ENCODE results near the gene ANKRD44.
A peak's percentile ranks its signal among the peaks of the same experiment; 100 is the strongest.

Gene ANKRD44

GRCh38 chr2:197310987-197311420, 424 bp upstream of the ANKRD44 start:
- Histone ChIP-seq H3K9ac (ENCODE audit: low read length) (peak overlapping the region; percentile 77), H3K9me3 (ENCODE audit: control insufficient read depth, low read length) (no peaks in the 10 kb centered on the region), H3K27me3 (ENCODE audit: control insufficient read depth in 1 of 2, insufficient read depth in 1 of 2, low read length in 2 of 2) (peaks cover 0 to 5% of the 10 kb centered on the region in 2 experiments), H3K79me1 (replicated peaks; ENCODE audit: low read length, poor library complexity, severe bottlenecking) (peaks cover 5% of the 10 kb centered on the region), H2AK5ac (ENCODE audit: low read length, severe bottlenecking) (no peak overlapping the region), H2BK15ac (ENCODE audit: low read depth, poor library complexity, severe bottlenecking) (peak overlapping the region; percentile 91), H3K4me1 (ENCODE audit: control insufficient read depth, insufficient read depth, low read depth, low read length) (peaks cover 11% of the 10 kb centered on the region), H2BK120ac (ENCODE audit: low read depth, low read length) (no peak overlapping the region), H4K8ac (ENCODE audit: low read length) (peak overlapping the region; percentile 67), H3K4me2 (ENCODE audit: low read length, poor library complexity, severe bottlenecking) (peak overlapping the region; percentile 84), H3K18ac (ENCODE audit: low read depth in 1 of 2, low read length in 2 of 2) (peak overlapping the region; percentile 28 to 37), H4K91ac (ENCODE audit: low read length) (peak overlapping the region; percentile 21), H2AFZ (ENCODE audit: low read depth, low read length) (peak overlapping the region; percentile 93), H3K23ac (ENCODE audit: low read length in 2 of 2) (no peak overlapping the region), H3K14ac (ENCODE audit: low read length in 2 of 2) (peak overlapping the region in 1 of 2 experiments; percentile 83), H3K27ac (ENCODE audit: low read length, poor library complexity, severe bottlenecking) (no peak overlapping the region), H2BK12ac (ENCODE audit: low read length in 2 of 2) (no peak overlapping the region), H2BK5ac (ENCODE audit: low read depth, low read length, poor library complexity, severe bottlenecking) (no peak overlapping the region), H3K36me3 (ENCODE audit: control insufficient read depth in 1 of 2, insufficient read depth in 2 of 2, low read depth in 1 of 2, low read length in 2 of 2) (no peaks in the 10 kb centered on the region), H3K4ac (ENCODE audit: low read depth in 1 of 2, low read length in 2 of 2) (no peak overlapping the region), H3K4me3 (ENCODE audit: insufficient read depth in 1 of 2, low read depth in 1 of 2, low read length in 2 of 2) (peak overlapping the region; percentile 77 to 92)
- WGBS = 5% methylated on average over 18 of the region's 22 CpGs
- DNase-seq = peak; percentile 14

- Histone ChIP-seq H2BK15ac (ENCODE audit: low read depth, poor library complexity, severe bottlenecking) (no peak overlapping the region), H3K9ac (ENCODE audit: low read length) (peak overlapping the region; percentile 84), H2BK12ac (ENCODE audit: low read length in 2 of 2) (no peak overlapping the region), H2BK5ac (ENCODE audit: low read depth, low read length, poor library complexity, severe bottlenecking) (no peak overlapping the region), H3K4ac (ENCODE audit: low read depth in 1 of 2, low read length in 2 of 2) (peak overlapping the region in 1 of 2 experiments; percentile 34), H3K18ac (ENCODE audit: low read depth in 1 of 2, low read length in 2 of 2) (peak overlapping the region; percentile 0 to 44), H3K9me3 (ENCODE audit: control insufficient read depth, low read length) (no peaks in the 10 kb centered on the region), H3K4me3 (ENCODE audit: insufficient read depth in 1 of 2, low read depth in 1 of 2, low read length in 2 of 2) (peak overlapping the region; percentile 84 to 92), H2BK120ac (ENCODE audit: low read depth, low read length) (peak overlapping the region; percentile 50), H3K36me3 (ENCODE audit: control insufficient read depth in 1 of 2, insufficient read depth in 2 of 2, low read depth in 1 of 2, low read length in 2 of 2) (no peaks in the 10 kb centered on the region), H4K8ac (ENCODE audit: low read length) (peak overlapping the region; percentile 66), H4K91ac (ENCODE audit: low read length) (no peak overlapping the region), H3K23ac (ENCODE audit: low read length in 2 of 2) (peak overlapping the region in 1 of 2 experiments; percentile 92), H2AFZ (ENCODE audit: low read depth, low read length) (peak overlapping the region; percentile 11), H3K4me1 (ENCODE audit: control insufficient read depth, insufficient read depth, low read depth, low read length) (peaks cover 11% of the 10 kb centered on the region), H3K27me3 (ENCODE audit: control insufficient read depth in 1 of 2, insufficient read depth in 1 of 2, low read length in 2 of 2) (no peaks in the 10 kb centered on the region), H3K4me2 (ENCODE audit: low read length, poor library complexity, severe bottlenecking) (peak overlapping the region; percentile 76), H3K14ac (ENCODE audit: low read length in 2 of 2) (peak overlapping the region; percentile 48 to 68), H2AK5ac (ENCODE audit: low read length, severe bottlenecking) (no peak overlapping the region), H3K27ac (ENCODE audit: low read length, poor library complexity, severe bottlenecking) (no peak overlapping the region), H3K79me1 (replicated peaks; ENCODE audit: low read length, poor library complexity, severe bottlenecking) (peaks cover 7% of the 10 kb centered on the region)
- DNase-seq = peak; percentile 32
- WGBS = under 1% methylated on average over 20 of the region's 30 CpGs
Observed at GRCh38 chr2:197309691-197310231, 819 bp downstream of the ANKRD44 start.

GRCh38 chr2:197308996-197309690, 1.4 kb downstream of the ANKRD44 start:
- Histone ChIP-seq H3K9ac (ENCODE audit: low read length) (peak overlapping the region; percentile 84), H3K18ac (ENCODE audit: low read depth in 1 of 2, low read length in 2 of 2) (no peak overlapping the region), H2AFZ (ENCODE audit: low read depth, low read length) (no peak overlapping the region), H4K8ac (ENCODE audit: low read length) (no peak overlapping the region), H3K36me3 (ENCODE audit: control insufficient read depth in 1 of 2, insufficient read depth in 2 of 2, low read depth in 1 of 2, low read length in 2 of 2) (no peaks in the 10 kb centered on the region), H2BK120ac (ENCODE audit: low read depth, low read length) (no peak overlapping the region), H3K4me2 (ENCODE audit: low read length, poor library complexity, severe bottlenecking) (peak overlapping the region; percentile 76), H2BK12ac (ENCODE audit: low read length in 2 of 2) (no peak overlapping the region), H3K9me3 (ENCODE audit: control insufficient read depth, low read length) (no peaks in the 10 kb centered on the region), H4K91ac (ENCODE audit: low read length) (no peak overlapping the region), H3K4ac (ENCODE audit: low read depth in 1 of 2, low read length in 2 of 2) (no peak overlapping the region), H3K27me3 (ENCODE audit: control insufficient read depth in 1 of 2, insufficient read depth in 1 of 2, low read length in 2 of 2) (no peaks in the 10 kb centered on the region), H3K79me1 (replicated peaks; ENCODE audit: low read length, poor library complexity, severe bottlenecking) (peaks cover 12% of the 10 kb centered on the region), H2BK15ac (ENCODE audit: low read depth, poor library complexity, severe bottlenecking) (no peak overlapping the region), H3K4me1 (ENCODE audit: control insufficient read depth, insufficient read depth, low read depth, low read length) (peaks cover 11% of the 10 kb centered on the region), H2AK5ac (ENCODE audit: low read length, severe bottlenecking) (no peak overlapping the region), H3K27ac (ENCODE audit: low read length, poor library complexity, severe bottlenecking) (no peak overlapping the region), H3K23ac (ENCODE audit: low read length in 2 of 2) (no peak overlapping the region), H3K14ac (ENCODE audit: low read length in 2 of 2) (no peak overlapping the region), H3K4me3 (ENCODE audit: insufficient read depth in 1 of 2, low read depth in 1 of 2, low read length in 2 of 2) (peak overlapping the region in 1 of 2 experiments; percentile 84), H2BK5ac (ENCODE audit: low read depth, low read length, poor library complexity, severe bottlenecking) (no peak overlapping the region)
- no peak for DNase-seq
- WGBS = 90% methylated on average over 6 of the region's 8 CpGs

GRCh38 chr2:197308585-197308984, 2.0 kb downstream of the ANKRD44 start:
- Histone ChIP-seq H3K4ac (ENCODE audit: low read depth in 1 of 2, low read length in 2 of 2) (no peak overlapping the region), H3K4me3 (ENCODE audit: insufficient read depth in 1 of 2, low read depth in 1 of 2, low read length in 2 of 2) (no peak overlapping the region), H2BK5ac (ENCODE audit: low read depth, low read length, poor library complexity, severe bottlenecking) (no peak overlapping the region), H2BK120ac (ENCODE audit: low read depth, low read length) (no peak overlapping the region), H3K79me1 (replicated peaks; ENCODE audit: low read length, poor library complexity, severe bottlenecking) (peaks cover 12% of the 10 kb centered on the region), H3K14ac (ENCODE audit: low read length in 2 of 2) (no peak overlapping the region), H3K18ac (ENCODE audit: low read depth in 1 of 2, low read length in 2 of 2) (no peak overlapping the region), H2BK12ac (ENCODE audit: low read length in 2 of 2) (no peak overlapping the region), H2AK5ac (ENCODE audit: low read length, severe bottlenecking) (no peak overlapping the region), H4K91ac (ENCODE audit: low read length) (no peak overlapping the region), H2BK15ac (ENCODE audit: low read depth, poor library complexity, severe bottlenecking) (no peak overlapping the region), H3K27me3 (ENCODE audit: control insufficient read depth in 1 of 2, insufficient read depth in 1 of 2, low read length in 2 of 2) (no peaks in the 10 kb centered on the region), H3K4me2 (ENCODE audit: low read length, poor library complexity, severe bottlenecking) (no peak overlapping the region), H3K23ac (ENCODE audit: low read length in 2 of 2) (no peak overlapping the region), H3K27ac (ENCODE audit: low read length, poor library complexity, severe bottlenecking) (no peak overlapping the region), H3K9me3 (ENCODE audit: control insufficient read depth, low read length) (no peaks in the 10 kb centered on the region), H3K36me3 (ENCODE audit: control insufficient read depth in 1 of 2, insufficient read depth in 2 of 2, low read depth in 1 of 2, low read length in 2 of 2) (no peaks in the 10 kb centered on the region), H2AFZ (ENCODE audit: low read depth, low read length) (no peak overlapping the region), H3K9ac (ENCODE audit: low read length) (no peak overlapping the region), H4K8ac (ENCODE audit: low read length) (no peak overlapping the region), H3K4me1 (ENCODE audit: control insufficient read depth, insufficient read depth, low read depth, low read length) (peaks cover 11% of the 10 kb centered on the region)
- WGBS = 100% methylated on average over 1 of the region's 2 CpGs
- DNase-seq = no peak
